Right lobe of liver (tissue), 6 donors: ENCODE data around the gene NQO1. TPM values are rescaled to one million over a fixed set of nuclear protein-coding genes. Genes with fewer than 3 reads are reported as not detected.

Source experiments
- ATAC-seq, 4 donors: fragments of 200-7000 bp; cut with Tn5 transposase; one replicate each; pipeline ENCODE4 v1.9.1; 2020; ENCODE audit warnings: mild to moderate bottlenecking in 4 of 4, moderate library complexity in 4 of 4
- DNase-seq, 3 donors: peaks; one replicate each; pipeline ENCODE4 v3.0.0-alpha.2; 2020
- H3K27ac ChIP-seq, 3 donors: fragments of 200-600 bp; one replicate each; pipeline ENCODE4 v1.8.0; 2022
- H3K27me3 ChIP-seq, 2 donors: fragments of 200-600 bp; one replicate each; pipeline ENCODE4 v1.8.0; 2022
- H3K36me3 ChIP-seq, 4 donors: fragments of 200-600 bp; sonication (generic) in 1 of 4; one replicate each; pipeline versions ENCODE4 v1.5.1 to v1.8.0; 2017 to 2022; ENCODE audit warnings: control low read depth in 1 of 4
- H3K4me1 ChIP-seq, 4 donors: fragments of 200-600 bp; sonication (generic) in 1 of 4; one replicate each; pipeline versions ENCODE4 v1.5.1 to v1.8.0; 2017 to 2022; ENCODE audit warnings: control low read depth in 1 of 4
- H3K4me3 ChIP-seq, 3 donors: fragments of 200-600 bp; one replicate each; pipeline ENCODE4 v1.8.0; 2022
- H3K9me3 ChIP-seq, 4 donors: fragments of 200-600 bp; sonication (generic) in 1 of 4; one replicate each; pipeline versions ENCODE4 v1.5.1 to v1.8.0; 2017 to 2022; ENCODE audit warnings: control low read depth in 1 of 4
- POLR2A ChIP-seq: fragments of 450-650 bp; IDR thresholded peaks from one replicate; pipeline ENCODE4 v1.6.1; 2017; ENCODE audit warnings: antibody characterized with exemption, mild to moderate bottlenecking
- WGBS: methylation state at CpG from one replicate; pipeline ENCODE4 v1.1.6; 2018; ENCODE audit warnings: low coverage, low lambda C conversion rate; ENCODE audit not compliant: insufficient coverage; ENCODE audit errors: missing lambda C conversion rate; 5-methylcytosine and 5-hydroxymethylcytosine counted together
- intact Hi-C, 2 donors: fragments of 100-400 bp; cut with DNase I; formaldehyde crosslinking; loops; one replicate each; pipeline versions ENCODE4 v1.11.2 to v1.14.1; 2022
- total RNA-seq, 6 experiments: library from RNA; depleted of rRNA in 2 of 6; stranded (reverse); fragments of >200 nt in 2 of 6; fragmentation: NEBNext Ultra II Directional in 3 of 6; extraction: Animal tissue kit (Norgen Biotek cat#: 25700) in 3 of 6; gene quantifications; one replicate each; pipeline versions ENCODE4 v1.1.0 to v1.2.4, GENCODE V29; 2016 to 2023
- TF ChIP-seq, protein P1 (sequence below), 4 donors: fragments of 200-600 bp in 3 of 4; fragments of 450-650 bp in 1 of 4; IDR thresholded peaks; one replicate each; pipeline versions ENCODE4 v1.5.1 to v1.8.0; 2016 to 2022; ENCODE audit warnings: antibody characterized with exemption in 4 of 4, mild to moderate bottlenecking in 2 of 4
- donor health status: DM: no; HTN: yes; CAD: no.
- donor health status: DM: no; HTN: no; CAD: no.
- donor health status: DM: no; HTN: no; CAD: no.
- donor health status: DM: no; HTN: yes; CAD: no.
- donor health status: DM: no; HTN: yes; CAD: no.

The NQO1 gene
- total RNA-seq, 6 experiments from 2014 or later: 1.5 to 26.6 (median 8.5) TPM

DNA sequence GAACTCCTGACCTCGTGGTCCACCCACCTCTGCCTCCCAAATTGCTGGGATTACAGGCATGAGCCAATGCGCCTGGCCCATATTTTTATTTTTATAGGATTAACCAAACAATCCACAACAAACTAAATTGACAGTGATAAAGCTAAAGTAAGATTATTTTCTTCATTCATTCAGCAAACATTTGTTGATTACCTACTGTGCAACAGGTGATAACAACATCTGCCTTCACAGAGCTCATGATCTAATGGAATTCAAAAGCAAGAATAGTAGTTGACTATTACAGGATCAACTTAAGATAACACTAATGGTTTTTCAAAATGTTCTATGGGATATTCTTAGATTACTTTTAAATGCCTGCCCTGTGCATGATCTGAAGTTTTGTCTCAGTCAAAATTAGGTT, 37.8 kb downstream of the NQO1 start:
- intact Hi-C loops: no loop called here
- TF ChIP-seq, protein P1, sequence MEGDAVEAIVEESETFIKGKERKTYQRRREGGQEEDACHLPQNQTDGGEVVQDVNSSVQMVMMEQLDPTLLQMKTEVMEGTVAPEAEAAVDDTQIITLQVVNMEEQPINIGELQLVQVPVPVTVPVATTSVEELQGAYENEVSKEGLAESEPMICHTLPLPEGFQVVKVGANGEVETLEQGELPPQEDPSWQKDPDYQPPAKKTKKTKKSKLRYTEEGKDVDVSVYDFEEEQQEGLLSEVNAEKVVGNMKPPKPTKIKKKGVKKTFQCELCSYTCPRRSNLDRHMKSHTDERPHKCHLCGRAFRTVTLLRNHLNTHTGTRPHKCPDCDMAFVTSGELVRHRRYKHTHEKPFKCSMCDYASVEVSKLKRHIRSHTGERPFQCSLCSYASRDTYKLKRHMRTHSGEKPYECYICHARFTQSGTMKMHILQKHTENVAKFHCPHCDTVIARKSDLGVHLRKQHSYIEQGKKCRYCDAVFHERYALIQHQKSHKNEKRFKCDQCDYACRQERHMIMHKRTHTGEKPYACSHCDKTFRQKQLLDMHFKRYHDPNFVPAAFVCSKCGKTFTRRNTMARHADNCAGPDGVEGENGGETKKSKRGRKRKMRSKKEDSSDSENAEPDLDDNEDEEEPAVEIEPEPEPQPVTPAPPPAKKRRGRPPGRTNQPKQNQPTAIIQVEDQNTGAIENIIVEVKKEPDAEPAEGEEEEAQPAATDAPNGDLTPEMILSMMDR (IDR thresholded peaks at IDR 0.05): no peak
- TF ChIP-seq POLR2A: no peak
- H3K4me3 ChIP-seq: no peak overlapping the region
- DNase-seq (no peak), ATAC-seq (no peak)
- H3K9me3 ChIP-seq: no peaks in the 10 kb centered on the region
- 100% methylated on average over 2 of the region's 2 CpGs for WGBS
- no peaks in the 10 kb centered on the region for H3K27me3 ChIP-seq
- peaks cover 0 to 50% (median 15%) of the 10 kb centered on the region in 4 donors for H3K36me3 ChIP-seq
- no peak overlapping the region for H3K27ac ChIP-seq
- H3K4me1 ChIP-seq: no peaks in the 10 kb centered on the region

DNA sequence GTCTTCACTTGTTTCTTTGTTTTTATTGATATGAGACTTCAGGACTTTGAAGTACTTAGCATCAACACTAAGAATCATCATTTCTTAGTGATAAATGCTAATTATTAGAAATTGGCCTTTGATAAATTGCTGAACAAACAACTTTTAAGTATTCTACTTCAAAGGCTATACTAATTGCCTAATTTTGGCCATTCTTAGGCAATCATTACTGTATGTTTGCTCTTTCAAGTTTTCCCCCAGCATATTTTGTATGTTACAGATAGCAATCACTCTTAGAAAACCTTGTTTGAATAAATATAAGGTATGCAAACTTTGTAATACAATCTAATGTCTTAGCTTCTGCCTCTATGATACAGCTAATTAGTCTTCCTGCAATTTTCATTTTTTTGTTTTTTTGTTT, 46.0 kb downstream of the NQO1 start:
- no peak for TF ChIP-seq POLR2A
- TF ChIP-seq, protein P1 (IDR thresholded peaks at IDR 0.05): no peak
- Histone ChIP-seq H3K27me3 (no peaks in the 10 kb centered on the region), H3K9me3 (no peaks in the 10 kb centered on the region), H3K27ac (no peak overlapping the region), H3K4me3 (no peak overlapping the region), H3K36me3 (peaks cover 0 to 31% (median 10%) of the 10 kb centered on the region in 4 donors), H3K4me1 (no peaks in the 10 kb centered on the region)
- intact Hi-C loops: no loop called here
- ATAC-seq: no peak
- no peak for DNase-seq

DNA sequence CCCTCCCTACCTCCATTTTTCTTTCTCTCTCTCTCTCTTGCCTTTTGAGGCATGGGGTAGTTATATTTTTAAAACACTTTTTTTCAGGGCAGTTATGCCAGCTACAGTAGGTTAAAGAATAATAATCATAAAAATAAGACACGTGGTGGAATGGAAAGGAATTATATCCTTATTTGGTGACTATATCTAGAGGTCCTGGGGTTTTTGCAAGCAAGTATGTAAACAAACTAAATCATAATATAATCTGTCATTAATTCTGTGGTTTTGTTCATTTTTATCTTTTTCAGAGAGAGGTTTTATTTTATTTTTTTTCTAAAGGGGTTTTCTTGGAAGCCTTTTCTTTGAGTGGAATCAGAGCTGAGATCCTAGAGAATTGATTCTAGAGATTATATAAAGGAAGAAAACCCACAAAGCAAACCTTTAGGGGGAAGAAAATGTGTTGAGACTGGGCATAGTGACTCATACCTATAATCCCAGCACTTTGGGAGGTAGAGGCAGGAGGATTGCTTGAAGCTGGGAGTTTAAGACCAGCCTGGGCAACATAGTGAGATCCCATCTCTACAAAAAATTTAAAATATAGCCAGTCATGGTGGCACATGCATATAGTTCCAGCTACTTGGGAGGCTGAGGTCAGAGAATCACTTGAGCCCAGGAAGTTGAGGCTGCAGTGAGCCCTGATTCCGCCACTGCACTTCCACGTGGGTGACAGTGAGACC, 53.2 kb downstream of the NQO1 start:
- intact Hi-C loops: no loop called here
- Histone ChIP-seq H3K4me3 (no peak overlapping the region), H3K27ac (no peak overlapping the region), H3K36me3 (peaks cover 0 to 27% (median 9%) of the 10 kb centered on the region in 4 donors), H3K9me3 (no peaks in the 10 kb centered on the region), H3K4me1 (peaks cover 0 to 13% (median 0%) of the 10 kb centered on the region in 4 donors), H3K27me3 (no peaks in the 10 kb centered on the region)
- TF ChIP-seq, protein P1 (IDR thresholded peaks at IDR 0.05): no peak
- TF ChIP-seq POLR2A: no peak
- 97% methylated on average over 3 of the region's 3 CpGs for WGBS
- DNase-seq: no peak
- ATAC-seq: no peak

DNA sequence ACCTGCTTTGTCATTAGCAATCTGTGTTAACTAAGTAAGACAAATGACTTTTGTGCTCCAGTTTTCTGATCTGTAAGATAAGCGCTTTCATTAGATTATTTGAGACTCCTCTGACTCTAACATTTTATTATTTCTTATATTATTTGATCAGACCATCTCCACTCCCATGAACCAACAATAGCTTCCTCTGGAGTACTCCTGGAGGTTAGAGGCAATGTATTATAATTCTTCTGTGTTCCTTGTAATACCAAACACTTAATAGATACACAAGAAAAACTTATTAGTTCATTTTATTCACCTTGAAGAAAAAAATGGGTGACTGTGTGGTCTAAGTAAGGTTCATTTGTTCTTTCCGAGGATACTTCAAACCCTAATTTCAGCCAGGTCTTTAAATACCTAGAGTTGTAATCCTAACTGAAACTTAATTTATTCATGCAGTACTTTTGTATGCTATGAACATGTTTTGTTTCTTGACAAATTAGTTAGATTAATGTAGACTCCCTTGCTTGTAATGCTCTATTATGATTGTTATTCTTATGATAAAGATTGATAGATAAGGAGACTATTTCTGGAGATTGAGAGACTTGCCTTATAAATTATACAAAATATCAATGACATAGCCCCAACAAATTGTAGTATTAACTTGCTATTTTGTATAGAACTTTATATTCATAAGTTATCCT, 53.9 kb downstream of the NQO1 start:
- intact Hi-C loops: no loop called here
- ATAC-seq (no peak), DNase-seq (no peak)
- Histone ChIP-seq H3K4me3 (no peak overlapping the region), H3K27ac (no peak overlapping the region), H3K27me3 (no peaks in the 10 kb centered on the region), H3K4me1 (peaks cover 0 to 13% (median 0%) of the 10 kb centered on the region in 4 donors), H3K9me3 (no peaks in the 10 kb centered on the region), H3K36me3 (peaks cover 0 to 25% (median 9%) of the 10 kb centered on the region in 4 donors)
- WGBS: 89% methylated on average over 2 of the region's 2 CpGs
- no peak for TF ChIP-seq POLR2A
- TF ChIP-seq, protein P1 (IDR thresholded peaks at IDR 0.05): no peak
